ENCODE data around the gene SPRR2E.
"Not testable (repeated sequence)": the region's sequence is repeated elsewhere in the genome, so short reads cannot be mapped to it uniquely, and the experiment has no call there.

Gene SPRR2E

GRCh38 chr1:153133743-153134142 lies 39.4 kb upstream of the SPRR2E start:
- Histone ChIP-seq H3K9me3 (replicated peaks; ENCODE audit: insufficient read depth, low read length) (no peaks in the 10 kb centered on the region), H3K27ac (ENCODE audit: low read length) (no peak overlapping the region), H3K9me2 (replicated peaks; ENCODE audit: insufficient read depth, low read length) (no peaks in the 10 kb centered on the region), H3K27me3 (replicated peaks; ENCODE audit: insufficient read depth, low read length) (no peaks in the 10 kb centered on the region), H3K36me3 (replicated peaks; ENCODE audit: insufficient read depth, low read length) (no peaks in the 10 kb centered on the region), H3K4me1 (ENCODE audit: low read length) (0 out of 2 replicates have a peak, but pooled peaks cover 5% of the 10 kb centered on the region), H3K4me3 (ENCODE audit: low read length) (no peak overlapping the region), H3K79me2 (ENCODE audit: low read length) (no peaks in the 10 kb centered on the region), H2AFZ (ENCODE audit: low read length) (no peak overlapping the region), H3K4me2 (ENCODE audit: low read depth, low read length) (no peak overlapping the region), H3K9ac (ENCODE audit: low read length) (no peak overlapping the region), H4K20me1 (ENCODE audit: insufficient read depth, low read length) (no peaks in the 10 kb centered on the region), H3F3A (ENCODE audit: insufficient read depth, low read length) (no peaks in the 10 kb centered on the region)
- no peak for DNase-seq
- no peak for TF ChIP-seq EZH2 (optimal IDR thresholded peaks at IDR 0.05; ENCODE audit: low read depth, low read length)
- no peak for TF ChIP-seq CTCF (IDR thresholded peaks at IDR 0.05; ENCODE audit: low read length)
- TF ChIP-seq EZH2phosphoT487 (IDR thresholded peaks at IDR 0.05; ENCODE audit: low read length) = no peak

DNA sequence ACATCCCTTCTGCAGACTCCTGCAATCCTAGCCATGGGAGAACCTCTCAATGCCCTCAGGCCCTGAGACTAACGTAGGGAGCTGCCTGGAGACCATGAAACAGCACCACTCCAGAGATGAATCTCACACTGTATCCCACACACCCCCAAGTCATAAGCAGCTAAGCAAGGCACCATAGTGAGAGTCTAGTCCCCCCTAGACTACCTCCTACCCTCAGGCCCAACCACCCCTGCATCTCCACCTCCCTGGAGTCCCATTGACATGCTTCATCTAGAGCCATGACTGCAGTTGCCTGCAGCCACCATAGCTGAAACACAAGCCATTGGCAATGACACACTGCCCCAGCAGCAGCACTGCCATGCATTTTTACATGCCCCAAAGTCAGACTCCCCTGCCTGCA lies 38.9 kb upstream of the SPRR2E start:
- H3K27ac ChIP-seq (ENCODE audit: low read length) = no peak overlapping the region
- H2AFZ ChIP-seq (ENCODE audit: low read length) = no peak overlapping the region

DNA sequence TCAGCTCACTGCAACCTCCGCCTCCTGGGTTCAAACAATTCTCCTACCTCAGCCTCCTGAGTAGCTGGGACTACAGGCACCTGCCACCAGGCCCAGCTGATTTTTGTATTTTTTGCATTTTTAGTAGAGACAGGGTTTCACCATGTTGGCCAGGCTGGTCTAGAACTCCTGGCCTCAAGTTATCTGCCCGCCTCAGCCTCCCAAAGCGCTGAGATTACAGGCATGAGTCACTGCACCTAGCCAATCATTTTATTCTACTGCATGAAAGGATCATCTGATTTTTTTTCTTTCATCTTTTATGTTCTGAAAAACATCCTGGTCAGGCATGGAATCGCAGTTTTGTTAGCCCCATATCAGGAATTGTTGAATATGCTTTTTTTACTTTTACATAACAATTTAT lies 34.4 kb upstream of the SPRR2E start:
- H3K27ac ChIP-seq (ENCODE audit: low read length); H3K9me3 ChIP-seq (replicated peaks; ENCODE audit: insufficient read depth, low read length); H3K27me3 ChIP-seq (replicated peaks; ENCODE audit: insufficient read depth, low read length); H3K36me3 ChIP-seq (replicated peaks; ENCODE audit: insufficient read depth, low read length); H3K79me2 ChIP-seq (ENCODE audit: low read length); H4K20me1 ChIP-seq (ENCODE audit: insufficient read depth, low read length); H3K4me1 ChIP-seq (ENCODE audit: low read length); H3K4me3 ChIP-seq (ENCODE audit: low read length); H3K4me2 ChIP-seq (ENCODE audit: low read depth, low read length); DNase-seq; H3K9ac ChIP-seq (ENCODE audit: low read length); H3F3A ChIP-seq (ENCODE audit: insufficient read depth, low read length); H2AFZ ChIP-seq (ENCODE audit: low read length); H3K9me2 ChIP-seq (replicated peaks; ENCODE audit: insufficient read depth, low read length): not testable (repeated sequence)

More for the DNA sequence above, 38.9 kb upstream of the SPRR2E start:
- no peak overlapping the region for H3K9ac ChIP-seq (ENCODE audit: low read length)
- H3K9me3 ChIP-seq (replicated peaks; ENCODE audit: insufficient read depth, low read length) = no peaks in the 10 kb centered on the region
- no peak for DNase-seq
- H3F3A ChIP-seq (ENCODE audit: insufficient read depth, low read length) = no peaks in the 10 kb centered on the region
- H3K36me3 ChIP-seq (replicated peaks; ENCODE audit: insufficient read depth, low read length) = no peaks in the 10 kb centered on the region
- H3K27me3 ChIP-seq (replicated peaks; ENCODE audit: insufficient read depth, low read length) = no peaks in the 10 kb centered on the region
- no peak for TF ChIP-seq EZH2 (optimal IDR thresholded peaks at IDR 0.05; ENCODE audit: low read depth, low read length)
- no peak for TF ChIP-seq EZH2phosphoT487 (IDR thresholded peaks at IDR 0.05; ENCODE audit: low read length)
- TF ChIP-seq CTCF (IDR thresholded peaks at IDR 0.05; ENCODE audit: low read length) = no peak
- no peaks in the 10 kb centered on the region for H3K4me1 ChIP-seq (ENCODE audit: low read length)
- H3K9me2 ChIP-seq (replicated peaks; ENCODE audit: insufficient read depth, low read length) = no peaks in the 10 kb centered on the region
- no peaks in the 10 kb centered on the region for H4K20me1 ChIP-seq (ENCODE audit: insufficient read depth, low read length)
- H3K4me2 ChIP-seq (ENCODE audit: low read depth, low read length) = no peak overlapping the region
- H3K4me3 ChIP-seq (ENCODE audit: low read length) = no peak overlapping the region
- H3K79me2 ChIP-seq (ENCODE audit: low read length) = no peaks in the 10 kb centered on the region

GRCh38 chr1:153127296-153127695 lies 33.0 kb upstream of the SPRR2E start:
- no peak overlapping the region for H3K9ac ChIP-seq (ENCODE audit: low read length)
- peaks cover 11% of the 10 kb centered on the region; the same call in 1 of the 2 replicates for H3K4me1 ChIP-seq (ENCODE audit: low read length)
- H2AFZ ChIP-seq (ENCODE audit: low read length) = no peak overlapping the region
- H3K4me3 ChIP-seq (ENCODE audit: low read length) = no peak overlapping the region
- H3K9me2 ChIP-seq (replicated peaks; ENCODE audit: insufficient read depth, low read length) = no peaks in the 10 kb centered on the region
- no peaks in the 10 kb centered on the region for H4K20me1 ChIP-seq (ENCODE audit: insufficient read depth, low read length)
- TF ChIP-seq EZH2phosphoT487 (IDR thresholded peaks at IDR 0.05; ENCODE audit: low read length) = no peak
- no peak for TF ChIP-seq EZH2 (optimal IDR thresholded peaks at IDR 0.05; ENCODE audit: low read depth, low read length)
- no peak for TF ChIP-seq CTCF (IDR thresholded peaks at IDR 0.05; ENCODE audit: low read length)
- H3K27me3 ChIP-seq (replicated peaks; ENCODE audit: insufficient read depth, low read length) = no peaks in the 10 kb centered on the region
- no peak overlapping the region for H3K27ac ChIP-seq (ENCODE audit: low read length)
- no peaks in the 10 kb centered on the region for H3K9me3 ChIP-seq (replicated peaks; ENCODE audit: insufficient read depth, low read length)
- no peaks in the 10 kb centered on the region for H3K79me2 ChIP-seq (ENCODE audit: low read length)
- no peak for DNase-seq
- no peaks in the 10 kb centered on the region for H3F3A ChIP-seq (ENCODE audit: insufficient read depth, low read length)
- H3K4me2 ChIP-seq (ENCODE audit: low read depth, low read length) = no peak overlapping the region
- H3K36me3 ChIP-seq (replicated peaks; ENCODE audit: insufficient read depth, low read length) = no peaks in the 10 kb centered on the region

Data from MM.1S (cell line).